H4 (cell line): Measurements from ENCODE around the gene PHETA2. TPM values are rescaled to one million over a fixed set of nuclear protein-coding genes. Genes with fewer than 3 reads are reported as not detected.

Experiments
- DNase-seq: peaks from one replicate; pipeline ENCODE4 v3.0.0-alpha.2; 2015; ENCODE audit warnings: low spot score
- total RNA-seq: library from RNA; depleted of rRNA; stranded (reverse); fragments of >200 nt; shearing (Covaris generic); gene quantifications from 2 replicates; pipeline ENCODE4 v1.2.3, GENCODE V29; 2014; rRNA removed

Gene PHETA2
- not detected in 2 replicates for total RNA-seq

- DNase-seq = no peak
Observed at GRCh38 chr22:42074132-42074811, at the start of gene PHETA2. Gene PHETA2 (plus strand): TSS chr22:42074248. CDS start chr22:42077294, 3,046 bp downstream.

GRCh38 chr22:42025421-42025820 lies 48.6 kb upstream of the PHETA2 start:
- no peak for DNase-seq

DNA sequence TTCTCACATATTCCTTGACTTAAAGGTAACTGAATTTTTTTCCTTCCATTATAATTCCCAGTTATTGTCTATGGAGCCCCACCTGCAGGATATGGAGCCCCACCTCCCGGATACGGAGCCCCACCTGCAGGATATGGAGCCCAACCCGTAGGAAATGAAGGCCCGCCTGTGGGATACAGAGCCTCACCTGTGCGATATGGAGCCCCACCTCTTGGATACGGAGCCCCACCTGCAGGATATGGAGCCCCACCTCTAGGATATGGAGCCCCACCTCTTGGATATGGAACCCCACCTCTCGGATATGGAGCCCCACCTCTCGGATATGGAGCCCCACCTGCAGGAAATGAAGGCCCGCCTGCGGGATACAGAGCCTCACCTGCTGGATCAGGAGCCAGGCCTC lies 47.3 kb upstream of the PHETA2 start:
- no peak for DNase-seq

GRCh38 chr22:42033263-42034181 lies 40.5 kb upstream of the PHETA2 start:
- DNase-seq = no peak

DNA sequence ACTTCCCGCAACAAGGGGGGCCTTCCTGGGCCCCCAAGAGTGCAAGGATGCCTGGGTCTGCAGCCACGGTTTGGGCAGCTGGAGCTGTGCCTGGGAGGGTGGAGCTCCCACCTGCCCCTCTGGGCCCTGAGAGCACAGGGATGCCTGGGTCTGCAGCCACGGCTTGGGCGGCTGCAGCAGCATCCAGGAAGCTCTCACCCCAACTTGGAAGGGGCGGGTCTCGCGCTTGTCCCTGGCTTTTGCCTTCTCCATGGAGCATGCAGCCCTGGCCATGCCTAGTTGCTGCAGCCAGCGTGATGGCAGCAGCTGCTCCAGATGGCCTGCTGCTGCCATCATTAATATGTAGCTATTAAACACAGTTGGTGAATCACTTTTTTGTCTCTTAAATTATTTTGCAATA lies 38.8 kb upstream of the PHETA2 start:
- no peak for DNase-seq

- DNase-seq = no peak
Observed at GRCh38 chr22:42039271-42039670, 34.8 kb upstream of the PHETA2 start.

DNA sequence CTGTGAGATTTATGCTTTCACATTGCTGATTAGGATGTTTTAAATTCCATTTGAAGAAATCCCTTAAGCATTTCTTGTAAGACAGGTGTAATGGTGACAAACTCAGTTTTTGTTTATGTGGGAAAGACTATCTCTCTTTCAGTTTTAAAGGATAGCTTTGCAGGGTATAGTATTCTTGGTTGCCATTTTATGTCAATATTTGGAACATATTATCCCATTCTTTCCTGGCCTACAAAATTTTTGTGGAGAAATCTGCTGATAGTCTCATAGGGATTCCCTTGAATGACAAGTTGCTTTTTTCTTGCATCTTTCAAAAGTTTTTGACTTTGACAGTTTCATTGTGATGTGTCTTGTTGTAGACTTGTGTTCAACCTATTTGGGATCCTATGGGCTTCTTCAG lies 32.3 kb upstream of the PHETA2 start:
- DNase-seq = no peak

DNA sequence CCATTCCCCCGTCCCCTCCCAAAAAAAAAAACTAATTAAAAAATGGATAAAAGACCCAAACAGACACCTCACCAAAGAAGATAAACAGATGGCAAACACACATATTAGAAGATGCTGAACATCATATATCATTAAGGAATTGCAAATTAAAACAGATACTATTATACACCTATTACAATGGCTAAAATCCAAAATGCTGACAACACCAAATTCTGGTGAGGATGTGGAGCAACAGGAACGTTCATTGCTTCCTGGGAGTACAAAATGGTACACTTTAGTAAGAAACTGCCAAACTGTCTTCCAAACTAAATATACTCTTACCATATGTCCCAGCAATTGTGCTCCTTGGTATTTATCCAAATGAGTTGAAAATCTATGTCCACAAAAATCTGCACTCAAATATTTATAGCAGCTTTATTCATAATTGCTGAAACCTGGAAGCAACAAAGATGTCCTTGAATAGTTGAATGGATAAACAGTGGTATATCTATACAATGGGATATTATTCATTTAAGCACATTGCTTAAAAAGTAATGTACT lies 23.3 kb upstream of the PHETA2 start:
- no peak for DNase-seq

DNA sequence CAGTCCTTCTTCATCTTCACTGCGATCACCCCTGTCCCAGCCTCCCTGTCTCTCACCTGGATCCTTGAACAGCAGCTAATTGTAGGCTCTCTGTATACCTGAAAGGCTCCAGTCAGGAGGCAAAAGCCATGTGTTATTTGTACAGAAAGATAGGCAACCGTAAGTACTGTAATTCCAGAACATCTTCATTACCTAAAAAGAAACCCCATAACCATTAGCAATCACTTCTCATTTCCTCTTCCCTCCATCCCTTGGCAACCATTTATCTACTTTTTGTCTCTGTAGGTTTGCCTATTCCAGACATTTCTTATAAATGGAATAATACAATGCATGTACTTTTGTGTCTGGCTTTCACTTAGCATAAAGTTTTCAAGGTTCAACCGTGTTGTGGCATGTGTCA lies 21.3 kb upstream of the PHETA2 start:
- no peak for DNase-seq

DNA sequence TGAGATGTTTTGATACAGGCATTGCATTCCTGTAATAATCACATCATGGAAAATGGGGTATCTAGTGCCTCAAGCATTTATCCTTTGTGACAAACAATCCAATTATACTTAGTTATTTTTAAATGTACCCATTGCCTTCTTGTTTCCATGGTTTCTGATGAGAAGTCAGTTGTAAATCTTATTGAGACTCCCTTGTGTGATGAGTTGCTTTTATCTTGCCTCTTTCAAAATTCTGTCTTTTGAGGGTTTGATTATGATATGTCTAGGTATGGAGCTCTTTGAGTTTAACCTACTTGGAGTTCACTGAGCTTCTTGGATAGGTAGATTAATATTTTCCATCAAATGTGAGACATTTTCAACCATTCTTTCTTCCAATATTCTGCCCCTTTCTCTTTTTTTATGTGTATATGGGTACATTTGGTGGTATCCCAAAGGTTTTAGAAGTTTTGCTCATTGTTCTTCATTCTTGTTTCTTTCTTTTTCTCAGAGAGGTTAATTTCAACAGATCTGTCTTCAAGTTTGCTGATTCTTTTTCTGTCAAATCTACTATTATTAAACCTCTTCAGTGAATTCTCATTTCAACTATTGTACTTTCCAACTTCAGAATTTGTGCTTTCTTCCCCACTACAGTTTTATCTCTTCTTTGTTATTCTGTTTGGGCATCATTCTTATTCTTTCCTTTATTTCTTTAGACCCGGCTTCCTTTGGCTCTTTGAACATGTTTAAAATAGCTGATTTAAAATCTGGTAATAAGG lies 17.1 kb upstream of the PHETA2 start:
- no peak for DNase-seq

DNA sequence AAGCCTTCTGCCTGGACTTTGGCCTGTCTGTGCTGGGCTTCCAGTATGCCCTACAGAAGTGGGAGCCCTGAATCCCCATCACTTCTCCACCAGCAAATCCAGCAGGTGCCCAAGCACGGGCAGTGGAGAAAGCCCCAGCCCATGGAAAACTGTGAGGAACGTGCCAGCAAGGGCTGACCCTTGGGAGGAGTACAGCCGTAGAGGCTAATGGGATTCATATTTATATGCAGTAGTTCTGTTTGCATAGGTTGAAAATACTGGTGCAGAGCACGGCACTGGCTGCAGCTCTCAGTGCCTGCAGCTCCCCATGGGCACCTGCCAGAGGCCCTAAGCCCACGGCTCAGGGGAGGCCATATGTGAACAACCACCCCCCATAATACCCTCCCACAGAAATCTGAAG lies 13.6 kb upstream of the PHETA2 start:
- DNase-seq = no peak

GRCh38 chr22:42061041-42061440 lies 13.0 kb upstream of the PHETA2 start:
- no peak for DNase-seq

- DNase-seq = no peak
Observed at GRCh38 chr22:42062506-42063170, 11.4 kb upstream of the PHETA2 start.

DNA sequence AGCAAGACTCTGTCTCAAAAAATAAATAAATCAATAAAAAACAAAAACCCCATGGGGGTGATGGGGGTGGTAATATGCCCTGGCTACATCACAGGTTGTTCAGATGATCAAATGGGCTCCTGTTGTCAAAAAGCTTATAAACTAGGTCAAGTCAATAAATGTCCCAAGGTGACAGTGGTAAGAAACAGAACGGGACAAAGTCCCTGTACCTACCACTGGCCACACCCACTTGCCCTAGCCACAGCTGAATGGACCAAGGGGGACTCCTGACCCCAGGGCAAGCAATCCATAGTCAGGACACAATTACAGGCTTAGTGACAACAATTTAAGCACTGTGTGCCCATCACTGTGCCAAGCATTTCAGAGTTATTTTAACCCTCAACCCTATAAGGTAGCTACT lies 9.4 kb upstream of the PHETA2 start:
- DNase-seq = no peak

DNA sequence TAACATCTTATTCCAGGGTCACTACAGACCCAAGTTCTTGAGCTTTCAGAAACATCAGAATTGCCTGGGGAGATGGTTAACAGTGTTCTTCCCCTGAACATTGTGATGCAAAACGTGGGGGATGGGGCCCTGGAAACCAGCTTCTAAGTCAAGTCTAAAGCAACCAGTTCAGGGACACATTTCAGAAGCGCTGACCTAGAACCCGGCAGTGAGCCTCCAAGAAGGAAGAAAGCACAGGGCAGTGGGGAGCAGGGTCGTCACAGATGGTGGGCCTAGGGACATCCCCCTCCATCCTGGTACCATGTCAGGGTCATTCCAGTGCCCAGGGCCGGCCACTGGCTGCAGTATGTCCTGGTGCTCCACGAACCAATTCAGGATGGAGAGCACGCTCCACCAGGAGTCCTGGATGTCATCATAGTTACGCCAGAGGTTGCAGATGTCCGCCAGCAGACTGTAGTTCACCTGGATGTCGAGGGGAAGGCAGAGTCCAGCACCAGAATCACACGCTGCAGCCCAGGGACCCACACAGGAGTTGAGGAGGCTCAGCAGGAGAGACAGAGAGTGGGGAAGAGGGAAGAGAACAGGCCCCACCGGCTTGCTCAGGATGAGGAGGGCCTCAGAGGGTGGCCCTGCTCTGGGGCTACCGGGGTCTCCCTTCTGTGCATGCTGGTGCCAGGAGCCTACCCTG lies 8.5 kb upstream of the PHETA2 start:
- DNase-seq = no peak

- no peak for DNase-seq
Observed at GRCh38 chr22:42066126-42066761, 7.8 kb upstream of the PHETA2 start.

GRCh38 chr22:42066937-42067336 lies 7.1 kb upstream of the PHETA2 start:
- no peak for DNase-seq

DNA sequence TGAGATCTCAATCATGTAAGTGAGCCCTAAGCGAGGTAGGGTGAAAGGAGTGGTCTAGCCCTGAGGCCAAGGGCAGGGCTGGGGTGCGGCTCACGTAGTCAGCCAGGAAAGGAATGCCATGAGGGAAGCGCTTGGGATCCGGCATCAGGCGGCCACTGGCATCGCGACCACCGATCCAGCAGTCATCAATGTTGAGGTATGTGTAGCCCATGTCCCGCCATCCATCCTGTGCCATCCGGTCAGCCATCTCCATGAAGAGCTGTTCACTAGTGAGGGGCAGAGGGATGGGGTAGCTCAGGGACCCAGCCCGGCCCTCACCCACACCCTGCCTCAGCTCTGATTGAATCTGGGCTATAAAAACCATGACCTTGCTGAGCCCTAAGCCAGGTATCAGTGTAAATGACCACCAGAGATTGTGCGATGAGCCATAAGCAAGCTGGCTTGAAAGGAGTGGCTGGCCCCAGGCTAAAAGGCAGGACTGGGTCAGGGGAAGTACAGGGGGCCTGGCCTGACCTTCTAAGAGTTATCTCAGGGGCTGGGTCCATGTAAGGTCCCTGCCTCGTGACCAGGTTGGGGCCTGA lies 6.3 kb upstream of the PHETA2 start:
- no peak for DNase-seq

- no peak for DNase-seq
Observed at GRCh38 chr22:42068291-42068690, 5.8 kb upstream of the PHETA2 start.
